Measurements from ENCODE around the gene COL5A1.
"Not testable (repeated sequence)": the region's sequence is repeated elsewhere in the genome, so short reads cannot be mapped to it uniquely, and the experiment has no call there.

COL5A1 gene

DNA sequence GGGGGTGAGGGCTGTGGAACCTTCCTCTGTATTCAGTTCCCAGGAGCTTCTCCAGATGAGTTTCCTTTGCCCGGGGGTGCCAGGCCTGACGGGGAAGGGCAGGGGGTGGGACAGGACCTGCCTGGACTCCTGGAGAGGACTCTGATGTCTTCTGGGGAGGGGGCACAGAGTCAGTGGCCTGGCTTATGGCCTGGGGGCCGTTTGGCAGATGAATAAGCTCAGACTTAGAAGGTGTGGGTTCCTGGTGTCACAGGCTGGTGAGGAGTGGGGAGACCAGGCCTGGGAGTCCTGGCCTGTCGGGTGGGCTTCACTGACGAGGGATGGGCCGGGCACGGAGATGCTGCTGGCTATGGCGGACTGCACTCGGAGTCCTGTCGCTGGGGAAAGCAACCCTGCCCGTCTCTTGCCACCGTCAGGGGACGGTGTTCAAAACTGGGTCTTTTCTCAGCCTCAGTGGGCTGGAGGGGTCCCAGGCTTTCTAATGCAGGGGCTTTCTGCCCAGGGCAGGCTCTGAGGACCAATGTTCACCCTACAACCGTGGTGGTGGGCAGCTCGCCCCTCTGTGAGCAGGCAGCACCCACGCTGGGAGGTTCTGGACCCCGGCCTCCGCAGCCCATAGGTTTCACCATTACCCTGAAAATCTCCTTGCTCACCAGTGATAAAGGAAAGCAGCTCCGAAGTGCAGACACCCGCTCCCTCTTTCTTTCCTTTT lies 16.2 kb downstream of the COL5A1 start:
- no peaks in the 10 kb centered on the region; the same call in 1 of the 2 replicates for H3K9me3 ChIP-seq
- no peak for DNase-seq (ENCODE audit: low spot score in 2 of 2)
- H3K4me1 ChIP-seq, result no peaks in the 10 kb centered on the region
- in situ Hi-C loops (cut with MboI; ENCODE audit: low sequenced_read_pairs), result no loop called here
- H3K27me3 ChIP-seq (ENCODE audit: low read depth), result no peaks in the 10 kb centered on the region
- H3K4me3 ChIP-seq, result no peak overlapping the region
- H3K36me3 ChIP-seq (replicated peaks), result no peaks in the 10 kb centered on the region

- no peaks in the 10 kb centered on the region for H3K36me3 ChIP-seq (replicated peaks)
- no peaks in the 10 kb centered on the region for H3K4me1 ChIP-seq
- in situ Hi-C loops (cut with MboI; ENCODE audit: low sequenced_read_pairs), result no loop called here
- no peak overlapping the region for H3K4me3 ChIP-seq
- no peak for DNase-seq (ENCODE audit: low spot score in 2 of 2)
- no peaks in the 10 kb centered on the region for H3K27me3 ChIP-seq (ENCODE audit: low read depth)
- H3K9me3 ChIP-seq, result no peaks in the 10 kb centered on the region; the same call in 1 of the 2 replicates
Observed at GRCh38 chr9:134658378-134658955, 16.9 kb downstream of the COL5A1 start.

GRCh38 chr9:134659688-134660131 lies 18.1 kb downstream of the COL5A1 start:
- Histone ChIP-seq H3K4me3 (no peak overlapping the region), H3K9me3 (no peaks in the 10 kb centered on the region; the same call in 1 of the 2 replicates), H3K4me1 (no peaks in the 10 kb centered on the region), H3K36me3 (replicated peaks) (no peaks in the 10 kb centered on the region), H3K27me3 (ENCODE audit: low read depth) (no peaks in the 10 kb centered on the region)
- in situ Hi-C loops (cut with MboI; ENCODE audit: low sequenced_read_pairs), result no loop called here
- DNase-seq (ENCODE audit: low spot score in 2 of 2), result no peak

GRCh38 chr9:134660407-134660806 lies 18.8 kb downstream of the COL5A1 start:
- Histone ChIP-seq H3K4me3 (no peak overlapping the region), H3K36me3 (replicated peaks) (no peaks in the 10 kb centered on the region), H3K4me1 (no peaks in the 10 kb centered on the region), H3K27me3 (ENCODE audit: low read depth) (no peaks in the 10 kb centered on the region), H3K9me3 (no peaks in the 10 kb centered on the region; the same call in 1 of the 2 replicates)
- DNase-seq (ENCODE audit: low spot score in 2 of 2), result peak in 1 of 2 experiments; percentile 26
- in situ Hi-C loops (cut with MboI; ENCODE audit: low sequenced_read_pairs), result no loop called here

DNA sequence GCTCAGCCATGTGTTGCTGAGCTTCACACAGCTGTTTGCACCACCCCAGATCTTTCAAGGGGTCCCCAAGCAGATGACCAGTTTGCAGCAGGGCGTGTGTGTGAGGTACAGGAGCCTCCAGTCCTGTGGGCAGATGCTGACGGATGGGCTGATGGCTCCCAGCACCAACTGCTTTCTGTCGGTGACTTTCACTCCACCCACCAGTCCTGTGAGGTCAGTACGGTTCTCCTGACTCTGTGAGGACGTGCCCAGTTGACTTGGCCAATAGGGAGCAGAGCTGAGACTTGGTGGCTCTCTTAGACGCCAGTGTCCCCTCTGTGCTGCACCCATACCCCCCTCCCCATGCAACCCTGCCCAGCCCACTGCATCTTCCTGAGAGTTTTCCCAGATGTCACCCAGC lies 19.7 kb downstream of the COL5A1 start:
- in situ Hi-C loops (cut with MboI; ENCODE audit: low sequenced_read_pairs), result no loop called here
- Histone ChIP-seq H3K4me3 (no peak overlapping the region), H3K9me3 (no peaks in the 10 kb centered on the region; the same call in 1 of the 2 replicates), H3K27me3 (ENCODE audit: low read depth) (no peaks in the 10 kb centered on the region), H3K36me3 (replicated peaks) (no peaks in the 10 kb centered on the region), H3K4me1 (no peaks in the 10 kb centered on the region)
- DNase-seq (ENCODE audit: low spot score in 2 of 2), result no peak

GRCh38 chr9:134661791-134662142 lies 20.2 kb downstream of the COL5A1 start:
- H3K36me3 ChIP-seq (replicated peaks), result no peaks in the 10 kb centered on the region
- DNase-seq (ENCODE audit: low spot score in 2 of 2), result no peak
- no peak overlapping the region for H3K4me3 ChIP-seq
- in situ Hi-C loops (cut with MboI; ENCODE audit: low sequenced_read_pairs), result no loop called here
- H3K27me3 ChIP-seq (ENCODE audit: low read depth), result no peaks in the 10 kb centered on the region
- no peaks in the 10 kb centered on the region for H3K4me1 ChIP-seq
- H3K9me3 ChIP-seq, result no peaks in the 10 kb centered on the region; the same call in 1 of the 2 replicates

DNA sequence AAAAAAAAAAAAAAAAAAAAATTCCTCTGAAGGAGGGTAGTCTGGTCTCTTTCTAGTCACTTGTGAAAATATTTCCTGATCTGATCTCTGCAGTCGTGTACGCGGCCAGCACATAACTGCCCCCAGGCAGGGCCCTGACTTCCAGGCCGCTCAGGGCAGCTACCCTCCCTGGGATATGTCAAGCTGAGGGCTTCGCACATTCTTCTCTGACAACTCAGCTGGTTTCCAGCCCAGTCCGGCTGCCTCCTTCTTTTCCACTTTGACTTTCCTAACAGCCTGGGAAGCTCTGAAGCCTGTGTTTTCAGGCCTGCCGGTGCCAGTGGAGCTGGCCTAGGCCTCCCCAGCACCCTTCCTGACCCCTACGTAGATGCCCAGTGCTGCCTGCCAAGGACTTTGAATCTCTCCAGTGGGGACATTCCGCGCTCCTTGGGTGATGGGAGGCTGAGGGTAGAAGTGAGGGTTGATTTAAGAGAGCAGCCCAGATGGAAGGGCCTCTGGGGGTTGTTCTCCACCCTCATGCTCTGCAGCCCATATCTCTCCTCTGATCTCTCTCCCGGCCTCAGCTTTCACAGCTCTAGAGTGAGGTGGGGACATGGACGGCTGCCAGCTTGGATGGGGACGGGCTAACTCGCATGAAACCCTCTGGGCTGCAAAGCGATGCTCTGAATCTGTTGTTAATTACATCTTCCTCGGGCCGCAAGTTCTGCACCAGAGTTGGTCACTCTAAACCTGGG lies 20.7 kb downstream of the COL5A1 start:
- no peaks in the 10 kb centered on the region for H3K27me3 ChIP-seq (ENCODE audit: low read depth)
- H3K36me3 ChIP-seq (replicated peaks), result no peaks in the 10 kb centered on the region
- H3K4me1 ChIP-seq, result no peaks in the 10 kb centered on the region
- no peak overlapping the region for H3K4me3 ChIP-seq
- H3K9me3 ChIP-seq, result no peaks in the 10 kb centered on the region; the same call in 1 of the 2 replicates
- in situ Hi-C loops (cut with MboI; ENCODE audit: low sequenced_read_pairs), result no loop called here
- DNase-seq (ENCODE audit: low spot score in 2 of 2), result no peak

DNA sequence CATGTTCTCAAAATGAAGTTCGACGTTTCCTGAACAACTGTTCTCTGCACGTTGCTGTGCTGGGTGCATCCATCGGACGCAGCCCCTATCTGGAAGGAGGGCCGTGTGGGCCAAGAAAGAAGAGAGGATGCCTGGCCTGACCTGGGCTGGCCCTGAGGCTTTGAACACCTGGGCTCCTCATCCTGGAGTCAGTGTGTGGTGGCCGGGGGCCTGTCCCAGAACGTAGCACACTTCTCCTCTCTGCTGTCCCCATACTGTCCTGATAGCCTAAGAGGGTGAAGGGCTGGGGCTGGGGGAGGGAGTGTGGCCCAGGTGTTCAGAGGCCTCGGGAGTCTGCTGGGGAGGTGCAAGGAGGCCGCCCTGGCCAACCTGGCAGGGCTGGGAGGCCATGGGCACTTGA lies 21.5 kb downstream of the COL5A1 start:
- no peak for DNase-seq (ENCODE audit: low spot score in 2 of 2)
- H3K36me3 ChIP-seq (replicated peaks), result no peaks in the 10 kb centered on the region
- no peak overlapping the region for H3K4me3 ChIP-seq
- H3K4me1 ChIP-seq, result no peaks in the 10 kb centered on the region
- no peaks in the 10 kb centered on the region for H3K27me3 ChIP-seq (ENCODE audit: low read depth)
- in situ Hi-C loops (cut with MboI; ENCODE audit: low sequenced_read_pairs), result no loop called here
- no peaks in the 10 kb centered on the region; the same call in 1 of the 2 replicates for H3K9me3 ChIP-seq

DNA sequence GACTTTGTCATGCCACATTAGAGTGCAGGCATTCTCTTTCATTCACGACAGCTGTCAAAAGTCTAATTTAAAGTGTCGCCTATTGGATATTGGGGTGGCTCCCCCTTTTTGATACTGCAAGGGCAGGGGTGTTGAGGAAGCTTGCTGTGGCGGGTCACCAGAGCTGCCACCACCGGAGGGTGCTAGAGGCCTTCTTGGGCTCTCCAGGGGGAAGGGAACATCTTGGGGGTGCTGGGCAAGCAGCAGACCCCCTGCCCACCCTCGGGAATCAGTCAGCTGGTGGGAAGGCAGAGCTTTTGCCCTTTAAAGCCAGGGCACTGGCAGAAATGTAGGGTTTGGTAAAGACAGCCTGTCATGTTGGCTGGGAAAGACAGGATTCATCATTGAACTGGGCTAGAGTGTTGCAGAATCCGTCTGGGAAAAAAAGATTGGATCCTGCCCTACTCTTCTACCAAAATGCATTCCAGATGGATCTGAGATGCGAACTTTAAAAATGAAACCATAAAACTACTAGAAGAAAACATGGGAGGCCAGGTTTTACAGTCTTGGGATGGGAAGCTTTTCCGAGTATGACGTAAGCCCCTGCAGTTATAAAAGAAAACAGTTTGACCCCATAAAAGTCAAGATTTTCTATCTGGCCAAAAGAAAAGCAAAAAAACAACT lies 22.3 kb downstream of the COL5A1 start:
- no peaks in the 10 kb centered on the region for H3K27me3 ChIP-seq (ENCODE audit: low read depth)
- in situ Hi-C loops (cut with MboI; ENCODE audit: low sequenced_read_pairs), result no loop called here
- H3K9me3 ChIP-seq, result no peaks in the 10 kb centered on the region; the same call in 1 of the 2 replicates
- H3K4me3 ChIP-seq, result no peak overlapping the region
- no peaks in the 10 kb centered on the region for H3K4me1 ChIP-seq
- no peak for DNase-seq (ENCODE audit: low spot score in 2 of 2)
- H3K36me3 ChIP-seq (replicated peaks), result no peaks in the 10 kb centered on the region

DNA sequence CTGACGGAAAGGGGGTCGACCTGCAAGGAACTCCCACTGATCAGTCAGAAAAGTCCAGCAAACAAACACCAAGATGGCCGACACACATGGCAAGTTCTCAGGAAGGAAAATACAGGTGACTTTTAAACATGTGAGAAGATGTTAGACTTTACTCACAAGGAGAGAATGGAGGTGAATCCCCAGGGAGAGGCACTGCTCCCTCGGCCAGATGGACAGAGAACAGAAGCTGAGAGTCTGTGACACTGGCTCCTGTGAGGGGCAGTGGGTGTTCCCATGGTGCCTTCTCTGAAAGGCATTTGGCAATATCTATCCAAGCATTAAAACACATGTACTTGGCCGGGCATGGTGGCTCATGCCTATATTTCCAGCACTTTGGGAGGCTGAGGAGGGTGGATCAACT lies 22.8 kb downstream of the COL5A1 start:
- H3K4me3 ChIP-seq, result no peak overlapping the region
- no peaks in the 10 kb centered on the region for H3K27me3 ChIP-seq (ENCODE audit: low read depth)
- no peaks in the 10 kb centered on the region for H3K4me1 ChIP-seq
- in situ Hi-C loops (cut with MboI; ENCODE audit: low sequenced_read_pairs), result no loop called here
- no peaks in the 10 kb centered on the region; the same call in 1 of the 2 replicates for H3K9me3 ChIP-seq
- DNase-seq (ENCODE audit: low spot score in 2 of 2), result no peak
- H3K36me3 ChIP-seq (replicated peaks), result no peaks in the 10 kb centered on the region

DNA sequence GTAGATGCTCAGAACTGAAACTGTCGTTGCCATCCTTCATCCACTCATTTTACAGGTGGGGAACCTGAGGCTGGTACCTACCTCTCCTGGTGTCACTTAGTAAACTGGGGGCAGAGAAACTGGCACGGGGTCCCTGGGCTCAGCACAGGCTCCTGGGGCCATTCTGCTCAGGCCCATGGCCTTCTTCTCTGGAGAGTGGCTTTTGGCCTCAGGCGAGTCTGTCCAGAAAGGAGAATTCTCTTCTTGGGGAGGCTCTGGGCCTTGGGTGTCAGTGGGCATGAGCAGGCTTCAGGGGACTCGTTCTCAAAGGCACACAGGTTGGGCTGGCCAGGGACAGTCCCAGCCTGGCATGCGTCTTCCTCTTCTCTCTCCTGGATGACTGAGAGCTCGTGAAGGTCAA lies 24.6 kb downstream of the COL5A1 start:
- H3K4me3 ChIP-seq, result no peak overlapping the region
- H3K27me3 ChIP-seq (ENCODE audit: low read depth), result no peaks in the 10 kb centered on the region
- in situ Hi-C loops (cut with MboI; ENCODE audit: low sequenced_read_pairs), result no loop called here
- DNase-seq (ENCODE audit: low spot score in 2 of 2), result no peak
- H3K9me3 ChIP-seq, result no peaks in the 10 kb centered on the region; the same call in 1 of the 2 replicates
- H3K36me3 ChIP-seq (replicated peaks), result no peaks in the 10 kb centered on the region
- H3K4me1 ChIP-seq, result no peaks in the 10 kb centered on the region

GRCh38 chr9:134666831-134667230 lies 25.2 kb downstream of the COL5A1 start:
- Histone ChIP-seq H3K4me1 (no peaks in the 10 kb centered on the region), H3K9me3 (no peaks in the 10 kb centered on the region; the same call in 1 of the 2 replicates), H3K27me3 (ENCODE audit: low read depth) (no peaks in the 10 kb centered on the region), H3K36me3 (replicated peaks) (no peaks in the 10 kb centered on the region), H3K4me3 (no peak overlapping the region)
- no peak for DNase-seq (ENCODE audit: low spot score in 2 of 2)
- in situ Hi-C loops (cut with MboI; ENCODE audit: low sequenced_read_pairs), result no loop called here

- H3K4me3 ChIP-seq; H3K27me3 ChIP-seq (ENCODE audit: low read depth); H3K4me1 ChIP-seq; in situ Hi-C loops (cut with MboI; ENCODE audit: low sequenced_read_pairs); DNase-seq (ENCODE audit: low spot score in 2 of 2); H3K9me3 ChIP-seq; H3K36me3 ChIP-seq (replicated peaks): not testable (repeated sequence)
Observed at GRCh38 chr9:134668977-134669376, 27.4 kb downstream of the COL5A1 start.

All from HAP-1 (cell line).